GM21737 (cell line): Measurements from ENCODE around the gene NUDT17.
"Not testable (repeated sequence)": the region's sequence is repeated elsewhere in the genome, so short reads cannot be mapped to it uniquely, and the experiment has no call there.

Experiments used
- ATAC-seq: cut with Tn5 transposase; IDR thresholded peaks from one replicate; pipeline ENCODE4 v1.9.1; 2021; ENCODE audit warnings: mild to moderate bottlenecking, moderate library complexity; ENCODE audit not compliant: unreplicated experiment

The NUDT17 gene, protein sequence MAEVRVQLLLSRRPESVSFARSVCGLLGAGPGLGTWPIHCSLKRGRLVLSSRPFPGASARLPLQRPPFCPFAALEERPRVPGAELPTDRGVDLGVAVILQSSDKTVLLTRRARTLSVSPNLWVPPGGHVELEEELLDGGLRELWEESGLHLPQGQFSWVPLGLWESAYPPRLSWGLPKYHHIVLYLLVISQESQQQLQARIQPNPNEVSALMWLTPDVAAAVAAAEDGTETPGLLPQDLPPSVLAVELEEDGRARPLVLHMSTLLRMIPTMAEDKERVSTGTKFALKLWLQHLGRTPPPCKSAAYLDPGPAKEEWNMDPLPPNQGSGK

DNA sequence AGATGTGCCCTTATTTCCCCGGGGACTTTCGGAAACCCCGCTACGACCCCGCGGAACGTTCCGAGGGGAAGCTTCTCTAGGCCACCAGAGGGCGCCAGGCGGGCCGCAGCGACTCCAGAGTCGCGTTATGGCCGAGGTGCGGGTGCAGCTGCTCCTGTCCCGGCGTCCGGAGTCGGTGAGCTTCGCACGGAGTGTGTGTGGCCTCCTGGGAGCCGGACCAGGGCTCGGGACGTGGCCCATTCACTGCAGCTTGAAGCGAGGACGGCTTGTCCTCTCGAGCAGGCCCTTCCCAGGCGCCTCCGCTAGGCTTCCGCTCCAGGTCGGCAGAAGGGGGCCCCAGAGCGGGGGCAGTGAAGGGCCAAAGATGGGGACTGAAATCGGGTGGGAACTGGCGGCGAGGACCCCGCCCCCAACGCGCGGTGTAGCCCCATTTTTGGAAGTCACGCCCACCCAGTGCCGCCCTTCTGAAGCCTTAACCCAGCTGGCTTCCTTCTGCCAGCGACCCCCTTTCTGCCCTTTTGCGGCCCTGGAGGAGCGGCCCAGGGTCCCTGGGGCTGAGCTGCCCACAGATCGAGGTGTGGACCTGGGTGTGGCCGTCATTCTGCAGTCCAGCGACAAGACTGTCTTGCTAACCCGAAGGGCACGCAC, at the start of gene NUDT17:
Gene NUDT17, plus strand, starts transcription at position 117 of the 648 bp plus-strand sequence. Its CDS starts 11 bp downstream, at position 128.
- ATAC-seq = peak; percentile 59

GRCh38 chr1:145796753-145797152, 48.7 kb upstream of the NUDT17 start:
- no peak for ATAC-seq

DNA sequence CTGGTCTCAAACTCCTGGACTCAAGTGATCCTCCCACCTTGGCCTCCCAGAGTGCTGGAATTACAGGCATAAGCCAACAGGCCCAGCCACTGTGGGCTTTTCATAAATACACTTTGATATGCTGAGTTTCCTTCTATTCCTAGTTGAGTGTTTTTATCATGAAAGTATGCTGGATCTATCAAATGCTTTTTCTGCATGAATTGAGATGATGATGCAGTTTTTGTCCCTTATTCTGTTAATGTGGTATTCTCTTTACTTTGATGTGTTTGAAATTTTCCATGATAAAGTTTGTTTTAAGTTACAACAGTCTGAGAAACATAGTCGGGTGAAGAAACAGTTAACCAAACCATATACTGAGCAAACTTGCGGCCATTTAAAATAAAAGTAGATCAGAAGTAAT, 45.6 kb upstream of the NUDT17 start:
- ATAC-seq = no peak

GRCh38 chr1:145804235-145805045, 41.0 kb upstream of the NUDT17 start:
- no peak for ATAC-seq

GRCh38 chr1:145805057-145805456, 40.4 kb upstream of the NUDT17 start:
- no peak for ATAC-seq

- ATAC-seq = no peak
Observed at GRCh38 chr1:145806408-145806807, 39.0 kb upstream of the NUDT17 start.

GRCh38 chr1:145806844-145807243, 38.6 kb upstream of the NUDT17 start:
- ATAC-seq = no peak

DNA sequence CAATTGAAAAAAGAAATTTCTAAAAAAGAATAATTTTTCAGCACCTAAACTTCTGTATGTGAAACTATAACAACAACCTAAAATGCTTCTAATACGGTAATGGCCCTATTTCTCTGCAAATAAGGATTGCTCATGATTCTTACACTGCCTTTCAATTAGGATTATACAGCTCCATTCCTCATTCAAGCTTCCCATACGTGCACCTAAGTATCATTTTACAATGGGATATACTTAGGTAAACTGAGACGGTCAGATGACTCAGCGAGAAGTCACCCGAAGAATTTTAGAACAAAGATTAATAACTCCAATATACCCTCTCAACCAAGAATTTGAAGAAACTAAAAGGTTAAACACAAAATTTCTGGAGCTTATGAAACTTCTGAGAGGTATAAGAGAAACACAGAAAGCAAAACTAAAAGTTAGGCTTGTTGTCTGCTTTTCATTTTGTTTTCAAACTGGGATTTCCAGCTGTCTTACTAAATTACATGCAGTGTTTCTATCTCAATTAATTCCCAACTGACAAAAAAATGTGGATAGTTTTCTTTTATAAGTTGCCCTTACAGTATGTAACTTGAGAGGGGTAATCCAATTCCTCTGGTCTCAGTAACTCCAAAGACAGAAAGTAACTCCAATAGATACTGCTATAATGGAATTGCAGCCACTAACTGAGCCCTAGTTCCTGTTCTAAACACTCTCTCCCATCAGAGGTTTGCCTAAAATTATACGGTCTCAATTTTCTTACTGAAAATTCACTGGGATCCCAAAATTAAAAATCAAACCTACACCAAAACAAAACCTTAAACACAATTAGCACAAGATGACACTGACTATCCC, 32.2 kb upstream of the NUDT17 start:
- ATAC-seq = not testable (repeated sequence)

DNA sequence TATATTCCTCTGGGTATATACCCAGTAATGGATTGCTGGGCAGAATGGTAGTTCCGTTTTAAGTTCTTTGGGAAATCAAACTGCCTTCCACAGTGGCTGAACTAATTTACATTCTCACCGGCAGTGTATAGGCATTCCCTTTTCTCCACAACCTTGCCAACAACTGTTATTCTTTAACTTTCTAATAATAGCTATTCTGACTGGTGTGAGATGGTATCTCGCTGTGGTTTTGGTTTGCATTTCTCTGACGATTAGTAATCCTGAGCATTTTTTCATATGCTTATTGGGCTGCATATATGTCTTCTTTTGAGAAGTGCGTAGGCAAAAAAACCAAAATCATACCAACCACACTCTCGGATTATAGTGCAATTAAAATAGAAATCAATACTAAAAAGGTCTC, 27.3 kb upstream of the NUDT17 start:
- not testable (repeated sequence) for ATAC-seq

DNA sequence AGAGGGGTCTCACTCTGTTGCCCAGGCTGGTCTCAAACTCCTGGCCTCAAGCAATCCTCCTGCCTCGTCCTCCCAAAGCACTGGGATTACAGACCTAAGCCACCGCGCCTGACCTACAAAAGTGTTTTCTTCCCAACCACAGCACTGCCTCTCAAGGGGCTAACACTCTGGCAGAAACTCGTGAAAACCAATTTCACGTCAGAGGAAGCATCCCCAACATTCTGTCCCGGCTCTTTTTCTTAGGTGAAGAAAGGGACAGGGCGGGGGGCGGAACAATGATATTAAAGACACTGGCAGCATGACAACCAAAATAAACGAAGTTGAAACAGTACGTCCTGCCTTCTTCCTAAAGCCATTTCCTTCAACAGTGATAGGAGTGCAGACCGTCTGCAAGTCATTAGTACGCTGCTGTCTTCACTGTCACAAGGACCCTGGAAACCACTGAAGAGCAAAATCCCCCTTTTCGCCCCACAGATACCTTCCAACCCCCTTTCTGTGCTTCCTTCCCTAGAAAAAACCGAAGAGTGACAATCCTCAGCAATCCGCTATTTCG, 22.6 kb upstream of the NUDT17 start:
- ATAC-seq = not testable (repeated sequence)

- ATAC-seq = peak; percentile 81
Observed at GRCh38 chr1:145823565-145824498, 21.6 kb upstream of the NUDT17 start, which contains the start of the genes POLR3C and RNF115. TSS of gene POLR3C (plus strand) at chr1:145824200. CDS start at chr1:145825777, 1,577 bp downstream. TSS of gene RNF115 (minus strand) at chr1:145824095. CDS start at chr1:145823873, 222 bp downstream.

DNA sequence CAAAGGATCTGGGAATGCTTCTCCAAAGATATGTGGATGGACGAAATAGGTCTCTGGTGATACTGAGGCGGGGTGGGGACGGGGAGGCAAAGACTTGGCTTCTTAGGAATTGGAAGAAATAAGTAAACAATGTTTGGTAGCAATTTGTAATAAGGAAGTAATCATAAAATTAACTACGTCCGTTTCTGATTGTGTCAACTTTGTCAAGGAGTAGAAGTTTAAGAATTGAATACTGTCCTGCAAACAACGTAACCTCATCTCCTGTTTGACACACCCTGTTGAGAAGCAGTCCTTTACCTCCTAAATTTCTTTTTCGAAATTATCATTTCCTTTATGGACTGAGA, 21.0 kb upstream of the NUDT17 start:
- ATAC-seq = no peak

GRCh38 chr1:145826030-145826429, 19.4 kb upstream of the NUDT17 start:
- no peak for ATAC-seq

DNA sequence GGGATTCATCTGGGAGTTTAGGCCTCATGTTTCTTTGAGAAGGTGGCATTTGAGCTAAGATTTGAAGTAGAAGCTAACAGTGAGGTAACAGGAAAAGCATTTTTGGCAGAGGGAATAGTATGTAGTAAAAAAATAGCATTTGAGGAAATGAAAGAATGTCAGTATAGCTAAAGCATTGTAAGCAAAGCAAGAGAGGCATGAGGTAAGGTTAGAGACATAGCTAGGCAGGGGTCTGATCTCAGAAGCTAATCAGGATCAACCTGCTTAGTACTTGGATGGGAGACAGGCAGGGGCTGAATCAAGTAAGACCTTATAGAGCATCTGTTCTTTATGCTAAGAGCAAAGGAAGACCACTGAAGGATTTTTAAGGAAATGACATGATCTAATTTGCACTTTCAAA, 17.5 kb upstream of the NUDT17 start:
- ATAC-seq = no peak

- ATAC-seq = no peak
Observed at GRCh38 chr1:145828367-145829026, 16.9 kb upstream of the NUDT17 start.

DNA sequence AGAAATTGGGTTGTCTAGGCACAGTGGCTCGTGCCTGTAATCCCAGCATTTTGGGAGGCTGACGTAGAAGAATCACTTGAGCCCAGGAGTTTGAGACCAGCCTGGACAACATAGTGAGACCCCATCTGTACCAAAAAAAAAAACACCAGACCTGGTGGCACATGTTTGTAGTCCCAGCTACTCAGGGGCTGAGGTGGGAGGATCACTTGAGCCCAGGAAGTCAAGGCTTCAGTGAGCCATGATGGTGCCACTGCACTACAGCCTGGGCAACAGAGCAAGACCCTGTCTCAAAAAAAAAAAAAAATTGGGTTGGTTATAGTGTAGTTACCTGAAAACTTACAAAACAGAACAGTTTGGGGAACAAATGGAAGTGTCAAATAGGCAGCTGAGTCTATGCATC, 14.6 kb upstream of the NUDT17 start:
- not testable (repeated sequence) for ATAC-seq

DNA sequence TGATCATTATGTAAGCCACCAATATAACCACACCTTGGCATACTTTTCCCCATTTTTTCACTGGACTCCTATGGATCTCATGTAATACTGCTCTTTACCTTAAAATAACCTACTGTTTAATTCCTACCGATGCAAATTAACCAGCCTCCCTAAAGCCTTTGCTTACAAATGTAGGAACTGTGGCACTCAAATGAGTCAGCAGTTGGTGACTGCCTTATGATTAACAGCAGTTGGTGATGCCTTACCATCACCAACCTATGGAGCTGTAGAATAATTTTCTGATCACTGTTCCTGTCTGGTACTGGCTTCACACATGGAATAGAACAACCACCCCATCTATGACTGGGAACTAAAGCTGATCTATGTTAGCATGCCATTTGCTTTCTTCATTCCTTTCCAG, 7.8 kb upstream of the NUDT17 start:
- no peak for ATAC-seq

- no peak for ATAC-seq
Observed at GRCh38 chr1:145843031-145843430, 2.4 kb upstream of the NUDT17 start.

- peak; percentile 53 for ATAC-seq
Observed at GRCh38 chr1:145845144-145845513, 301 bp upstream of the NUDT17 start.
